Kidney (tissue), 14 donors: ENCODE measurements around the gene C1QTNF6. TPM values are rescaled to one million over a fixed set of nuclear protein-coding genes. Genes with fewer than 3 reads are reported as not detected.

ENCODE experiments used
- DNase-seq, 5 donors: peaks; one replicate each; pipeline ENCODE4 v3.0.0-alpha.2; 2013 to 2020
- FAIRE-seq: peaks from 2 replicates; lab custom pipeline; 2012; peaks lifted over from hg19 to GRCh38; lab: Jason Lieb, UNC
- H3K27ac ChIP-seq, 2 donors: one replicate each; pipeline ENCODE4 v1.7.0; 2013; ENCODE audit warnings: low read depth in 2 of 2, low read length in 2 of 2, inconsistent platforms in 1 of 2
- H3K27me3 ChIP-seq: one replicate; pipeline ENCODE4 v1.7.1; 2013; ENCODE audit warnings: low read length, inconsistent platforms; ENCODE audit not compliant: control insufficient read depth, insufficient read depth
- H3K36me3 ChIP-seq, 3 donors: one replicate each; pipeline versions ENCODE4 v1.7.0 to v1.7.1; 2013; ENCODE audit warnings: low read length in 3 of 3, control low read depth in 1 of 3, inconsistent platforms in 1 of 3; ENCODE audit not compliant: insufficient read depth in 3 of 3, control insufficient read depth in 2 of 3
- H3K4me1 ChIP-seq, 3 donors: one replicate each; pipeline versions ENCODE4 v1.7.0 to v1.7.1; 2013; ENCODE audit warnings: low read length in 3 of 3, inconsistent platforms in 1 of 3, low read depth in 1 of 3; ENCODE audit not compliant: control insufficient read depth in 2 of 3, insufficient read depth in 2 of 3
- H3K4me3 ChIP-seq, 3 donors: one replicate each; pipeline versions ENCODE4 v1.7.0 to v1.8.1; 2013; ENCODE audit warnings: low read length in 3 of 3, control low read depth in 1 of 3, inconsistent platforms in 1 of 3
- H3K9ac ChIP-seq, 3 donors: one replicate each; pipeline versions ENCODE4 v1.7.0 to v1.7.1; 2013; ENCODE audit warnings: low read length in 3 of 3, control low read depth in 1 of 3, inconsistent platforms in 1 of 3
- H3K9me3 ChIP-seq, 3 donors: one replicate each; pipeline versions ENCODE4 v1.7.0 to v1.7.1; 2013; ENCODE audit warnings: low read length in 3 of 3, control low read depth in 1 of 3, inconsistent platforms in 1 of 3; ENCODE audit not compliant: control insufficient read depth in 2 of 3, insufficient read depth in 1 of 3
- intact Hi-C: fragments of 100-400 bp; cut with DNase I; formaldehyde crosslinking; loops from one replicate; pipeline ENCODE4 v1.11.1; 2022
- polyA plus RNA-seq: library from polyadenylated mRNA; stranded (reverse); fragments of 350-450 nt; fragmentation: Illumina TruSeq; extraction: RNeasy Lipid Tissue Mini Kit (QIAGEN cat#74804); gene quantifications from one replicate; pipeline ENCODE4 v1.2.3, GENCODE V29; 2014; ENCODE audit warnings: low read depth, low replicate concordance; ENCODE audit not compliant: insufficient read depth
- total RNA-seq: library from RNA; stranded (reverse); fragmentation: NEBNext Ultra II Directional; extraction: Animal tissue kit (Norgen Biotek cat#: 25700); gene quantifications from one replicate; pipeline ENCODE4 v1.2.1, GENCODE V29; 2021
- TF ChIP-seq, protein P1 (sequence below): IDR thresholded peaks from 3 replicates; pipeline ENCODE4 v1.5.1; 2012; ENCODE audit warnings: mild to moderate bottlenecking, moderate library complexity, borderline replicate concordance; ENCODE audit not compliant: insufficient read depth; ENCODE audit errors: extremely low read depth
- donor health status: control.
- donor health status: control.
- donor health status: control.
- donor health status: control.
- donor health status: control.
- donor health status: DM: yes; HTN: yes; CAD: no.
- donor health status: Normal renal cell carcinoma (clear cell type).

Gene C1QTNF6
- total and polyA plus RNA-seq, 2 donors from 2014 or later, result 3.2 to 8.0 TPM

DNA sequence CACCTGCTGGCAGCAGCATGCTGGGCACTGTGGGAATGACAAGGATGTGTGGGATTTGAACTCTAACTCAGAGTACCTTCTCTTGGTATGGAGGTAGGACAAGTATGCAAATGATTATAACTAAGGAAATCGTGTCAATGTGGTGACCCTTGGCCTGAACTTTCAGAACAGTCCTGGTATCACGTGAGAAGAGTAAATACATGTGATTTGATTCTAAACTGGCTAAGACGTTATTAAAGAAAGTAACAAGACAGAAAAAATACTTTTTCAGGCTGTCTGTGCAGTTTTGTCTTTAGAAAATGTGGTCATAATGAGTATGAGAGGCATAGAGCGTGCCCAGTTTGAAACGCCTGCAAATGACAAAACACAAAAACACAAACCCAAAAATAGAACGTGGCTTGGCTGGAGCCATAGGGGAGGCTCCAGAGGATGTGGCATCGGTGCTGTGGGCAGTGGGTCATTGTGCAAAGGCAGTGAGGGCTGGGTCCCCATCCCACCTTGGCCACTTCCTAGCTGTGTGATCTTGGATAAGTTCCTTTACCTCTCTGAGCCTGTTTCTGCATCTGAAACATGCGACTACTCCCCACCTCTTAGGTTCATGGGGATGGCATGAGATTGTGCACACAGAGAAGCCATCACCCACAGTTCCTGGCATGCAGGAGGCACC, 19.9 kb downstream of the C1QTNF6 start:
- Histone ChIP-seq H3K27ac (no peak overlapping the region), H3K9me3 (no peaks in the 10 kb centered on the region), H3K36me3 (no peaks in the 10 kb centered on the region), H3K4me1 (peaks cover 0 to 16% (median 8%) of the 10 kb centered on the region in 3 donors), H3K4me3 (no peak overlapping the region), H3K9ac (peak overlapping the region in 1 of 3 donors; percentile 46), H3K27me3 (no peaks in the 10 kb centered on the region)
- intact Hi-C loops, result no loop called here
- FAIRE-seq (no peak), DNase-seq (no peak)
- TF ChIP-seq, protein P1, sequence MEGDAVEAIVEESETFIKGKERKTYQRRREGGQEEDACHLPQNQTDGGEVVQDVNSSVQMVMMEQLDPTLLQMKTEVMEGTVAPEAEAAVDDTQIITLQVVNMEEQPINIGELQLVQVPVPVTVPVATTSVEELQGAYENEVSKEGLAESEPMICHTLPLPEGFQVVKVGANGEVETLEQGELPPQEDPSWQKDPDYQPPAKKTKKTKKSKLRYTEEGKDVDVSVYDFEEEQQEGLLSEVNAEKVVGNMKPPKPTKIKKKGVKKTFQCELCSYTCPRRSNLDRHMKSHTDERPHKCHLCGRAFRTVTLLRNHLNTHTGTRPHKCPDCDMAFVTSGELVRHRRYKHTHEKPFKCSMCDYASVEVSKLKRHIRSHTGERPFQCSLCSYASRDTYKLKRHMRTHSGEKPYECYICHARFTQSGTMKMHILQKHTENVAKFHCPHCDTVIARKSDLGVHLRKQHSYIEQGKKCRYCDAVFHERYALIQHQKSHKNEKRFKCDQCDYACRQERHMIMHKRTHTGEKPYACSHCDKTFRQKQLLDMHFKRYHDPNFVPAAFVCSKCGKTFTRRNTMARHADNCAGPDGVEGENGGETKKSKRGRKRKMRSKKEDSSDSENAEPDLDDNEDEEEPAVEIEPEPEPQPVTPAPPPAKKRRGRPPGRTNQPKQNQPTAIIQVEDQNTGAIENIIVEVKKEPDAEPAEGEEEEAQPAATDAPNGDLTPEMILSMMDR, result no peak

DNA sequence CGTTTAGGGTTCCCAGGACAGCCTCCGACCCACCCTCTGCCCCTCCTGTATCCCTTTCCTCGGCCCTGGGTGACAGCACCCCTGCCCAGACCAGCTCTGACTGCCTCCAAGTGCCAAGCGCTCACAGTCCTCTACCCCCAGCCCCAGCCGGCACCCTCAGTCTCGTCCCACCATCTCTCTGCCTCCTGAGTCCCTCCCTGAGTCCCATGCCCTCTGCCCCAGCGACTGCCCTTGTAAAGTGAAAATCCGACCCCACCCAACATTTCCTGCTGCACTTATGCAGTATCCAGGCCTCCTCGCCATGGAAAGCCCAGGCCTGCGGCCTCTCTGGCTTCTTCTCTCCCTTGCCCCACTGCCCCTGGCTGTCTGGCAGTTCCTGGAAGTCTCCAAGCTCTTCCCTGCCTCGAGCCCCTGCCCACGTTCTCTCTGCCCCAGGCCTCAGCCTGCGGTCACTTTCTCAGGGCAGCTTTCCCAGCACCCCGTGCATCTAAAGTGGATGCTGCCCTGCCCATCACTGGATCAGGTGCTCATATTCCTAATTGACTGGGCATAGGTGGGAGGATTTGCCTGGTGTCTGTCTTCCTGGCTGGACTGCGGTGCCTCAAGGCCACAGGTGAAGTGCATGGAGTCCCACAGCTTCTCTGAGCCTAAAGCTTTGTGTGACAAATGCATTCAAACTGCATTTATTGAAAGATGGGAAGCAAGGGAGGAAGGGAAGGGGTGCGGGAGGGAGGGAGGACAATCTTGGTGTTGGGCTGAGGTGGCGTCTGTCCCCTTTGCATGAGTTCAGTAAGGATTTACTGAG, 20.7 kb downstream of the C1QTNF6 start:
- intact Hi-C loops, result no loop called here
- H3K4me3 ChIP-seq, result no peak overlapping the region
- H3K36me3 ChIP-seq, result no peaks in the 10 kb centered on the region
- TF ChIP-seq, protein P1, result no peak
- H3K27me3 ChIP-seq, result no peaks in the 10 kb centered on the region
- FAIRE-seq, result no peak
- peak overlapping the region in 1 of 3 donors; percentile 46 for H3K9ac ChIP-seq
- peak in 2 of 5 donors; percentile 41 to 74 for DNase-seq
- peak overlapping the region in 1 of 2 donors; percentile 1 for H3K27ac ChIP-seq
- H3K9me3 ChIP-seq, result no peaks in the 10 kb centered on the region
- peaks cover 0 to 16% (median 8%) of the 10 kb centered on the region in 3 donors for H3K4me1 ChIP-seq

DNA sequence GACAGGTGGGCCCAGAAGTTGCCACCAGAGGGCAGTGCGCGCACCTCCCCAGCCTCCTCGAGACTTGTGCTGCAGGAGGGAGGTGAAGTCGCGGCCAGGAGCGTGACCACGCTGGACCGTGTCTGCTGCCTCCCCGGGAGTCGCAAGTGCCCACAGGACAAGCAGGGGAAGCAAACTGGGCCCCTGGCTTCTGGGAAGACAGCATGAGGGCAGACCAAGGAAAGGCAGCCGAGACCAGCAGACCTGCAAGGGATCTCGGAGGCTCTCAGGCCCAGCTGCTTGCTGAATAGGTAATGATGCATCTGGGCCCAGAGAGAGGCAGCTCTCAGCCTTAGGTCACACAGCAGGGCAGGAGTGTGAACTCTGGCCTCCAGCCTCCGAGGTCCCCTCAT, 21.4 kb downstream of the C1QTNF6 start:
- FAIRE-seq, result no peak
- peak overlapping the region in 1 of 2 donors; percentile 1 for H3K27ac ChIP-seq
- intact Hi-C loops, result no loop called here
- no peaks in the 10 kb centered on the region for H3K27me3 ChIP-seq
- H3K9me3 ChIP-seq, result no peaks in the 10 kb centered on the region
- H3K36me3 ChIP-seq, result no peaks in the 10 kb centered on the region
- H3K4me1 ChIP-seq, result peaks cover 0 to 16% (median 8%) of the 10 kb centered on the region in 3 donors
- TF ChIP-seq, protein P1, result peak; percentile 97
- peak overlapping the region in 1 of 3 donors; percentile 5 for H3K9ac ChIP-seq
- peak; percentile 87 to 94 (median 89) for DNase-seq
- H3K4me3 ChIP-seq, result no peak overlapping the region
